GM12874 (cell line): ENCODE results near the gene PLA2G1B.

Experiments used
- CTCF ChIP-seq: IDR thresholded peaks from 2 replicates; pipeline ENCODE4 v1.5.1; 2011; ENCODE audit warnings: low read depth, mild to moderate bottlenecking, control low read depth, low read length, moderate library complexity; ENCODE audit not compliant: insufficient read depth

Gene PLA2G1B

GRCh38 chr12:120332523-120332922 is 4.9 kb upstream of the PLA2G1B start:
- no peak for TF ChIP-seq CTCF

GRCh38 chr12:120332041-120332440 is 4.5 kb upstream of the PLA2G1B start:
- TF ChIP-seq CTCF, result no peak

- TF ChIP-seq CTCF, result no peak
Observed at GRCh38 chr12:120331390-120331789, 3.8 kb upstream of the PLA2G1B start.

- no peak for TF ChIP-seq CTCF
Observed at GRCh38 chr12:120328228-120328627, 649 bp upstream of the PLA2G1B start.

- no peak for TF ChIP-seq CTCF
Observed at GRCh38 chr12:120324841-120325417, 2.6 kb downstream of the PLA2G1B start.

GRCh38 chr12:120323772-120324171 is 3.8 kb downstream of the PLA2G1B start:
- no peak for TF ChIP-seq CTCF

- TF ChIP-seq CTCF, result no peak
Observed at GRCh38 chr12:120321382-120322202, 6.0 kb downstream of the PLA2G1B start.
